GM12891 (cell line): ENCODE data around the gene ARIH1.

ENCODE experiments used
- POLR2A ChIP-seq: IDR thresholded peaks from 2 replicates; pipeline ENCODE4 v1.6.1; 2011; ENCODE audit warnings: low read depth, low read length, control low read depth
- TAF1 ChIP-seq: IDR thresholded peaks from 2 replicates; pipeline ENCODE4 v1.6.1; 2011; ENCODE audit warnings: low read depth, low read length, control low read depth

GRCh38 chr15:72456684-72457083 lies 17.4 kb upstream of the ARIH1 start:
- no peak for TF ChIP-seq TAF1
- TF ChIP-seq POLR2A: no peak
